DOHH2 (cell line): ENCODE measurements around the gene PEX26.

Source experiments
- CTCF ChIP-seq: fragments of 200-600 bp; sonication (generic); IDR thresholded peaks from one replicate; pipeline ENCODE4 v1.5.1; 2014; ENCODE audit warnings: antibody characterized with exemption, mild to moderate bottlenecking, low read depth, low read length; ENCODE audit not compliant: poor library complexity, severe bottlenecking
- EZH2phosphoT487 ChIP-seq: fragments of 200-600 bp; sonication (generic); IDR thresholded peaks from 2 replicates; pipeline ENCODE4 v1.6.1; 2017; ENCODE audit warnings: borderline replicate concordance, mild to moderate bottlenecking, antibody characterized with exemption, low read length, moderate library complexity, mixed read lengths

DNA sequence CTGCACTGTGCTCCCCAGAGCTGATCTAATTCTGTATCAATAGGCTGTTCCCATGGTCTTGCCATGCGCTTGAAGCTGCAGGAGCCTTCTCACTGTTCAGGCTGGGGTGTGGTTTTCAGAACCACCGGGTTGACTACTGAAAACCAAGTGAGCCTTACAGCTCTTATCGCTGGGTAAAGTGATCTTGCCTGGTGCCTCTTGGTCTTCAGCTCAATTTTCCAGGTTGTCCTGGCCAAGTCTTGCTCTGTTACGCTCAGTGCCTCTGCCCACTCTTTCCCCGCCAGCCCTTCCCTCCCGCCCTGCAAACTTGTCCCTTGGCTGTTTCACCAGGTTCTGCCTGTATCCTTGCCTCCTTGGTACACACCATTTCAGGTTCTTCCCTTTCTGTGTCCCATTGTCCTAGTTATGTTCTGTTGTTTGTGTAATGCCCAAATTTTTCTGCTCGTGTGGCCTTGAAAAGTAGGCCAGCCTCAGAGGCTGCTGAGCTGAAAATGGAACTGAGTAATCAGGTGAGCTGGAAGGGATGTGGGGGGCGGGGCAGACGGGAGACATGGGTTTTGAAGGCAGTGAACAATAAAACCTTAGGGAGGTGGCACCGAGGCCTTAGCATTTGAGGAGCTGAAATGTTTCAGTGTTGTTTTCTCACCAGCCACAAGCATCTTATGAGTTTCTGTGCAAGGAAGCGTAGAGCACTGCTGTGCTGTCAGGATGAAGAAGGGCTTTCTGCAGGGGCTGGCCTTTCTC is 11.2 kb downstream of the PEX26 start:
- TF ChIP-seq CTCF (no peak), EZH2phosphoT487 (no peak)
